Psoas muscle (tissue), 8 donors: ENCODE results near the gene TMCO4. TPM values are rescaled to one million over a fixed set of nuclear protein-coding genes. Genes with fewer than 3 reads are reported as not detected.

Experiments
- ATAC-seq, 4 donors: fragments of 200-7000 bp; cut with Tn5 transposase; one replicate each; pipeline ENCODE4 v1.9.1; 2020; ENCODE audit warnings: moderate library complexity in 3 of 4, mild to moderate bottlenecking in 2 of 4
- DNase-seq, 2 donors: peaks; one replicate each; pipeline ENCODE4 v3.0.0-alpha.2; 2020
- H3K27ac ChIP-seq: fragments of 200-600 bp; one replicate; pipeline ENCODE4 v1.8.0; 2022
- H3K27me3 ChIP-seq, 3 donors: fragments of 200-600 bp in 1 of 3; one replicate each; pipeline versions ENCODE4 v1.6.1 to v1.8.0; 2013 to 2022; ENCODE audit warnings: low read length in 2 of 3, mild to moderate bottlenecking in 2 of 3, moderate library complexity in 1 of 3; ENCODE audit not compliant: insufficient read depth in 3 of 3
- H3K36me3 ChIP-seq, 2 donors: fragments of 200-600 bp in 1 of 2; one replicate each; pipeline versions ENCODE4 v1.6.1 to v1.8.0; 2013 to 2022; ENCODE audit warnings: low read depth in 1 of 2, mild to moderate bottlenecking in 1 of 2, moderate library complexity in 1 of 2; ENCODE audit not compliant: insufficient read depth in 1 of 2
- H3K4me1 ChIP-seq: fragments of 200-600 bp; one replicate; pipeline ENCODE4 v1.8.0; 2022
- H3K4me3 ChIP-seq: fragments of 200-600 bp; one replicate; pipeline ENCODE4 v1.8.0; 2022; ENCODE audit warnings: mild to moderate bottlenecking
- H3K9me3 ChIP-seq: fragments of 200-600 bp; one replicate; pipeline ENCODE4 v1.8.0; 2022
- CTCF ChIP-seq: fragments of 200-600 bp; IDR thresholded peaks from one replicate; pipeline ENCODE4 v1.8.0; 2022; ENCODE audit warnings: antibody characterized with exemption
- WGBS, 3 donors: extraction: QIAGEN DNeasy Blood & Tissue Kit; methylation state at CpG; one replicate each; pipeline versions ENCODE4 v1.1.6 to v1.1.7; 2013; 5-methylcytosine and 5-hydroxymethylcytosine counted together
- intact Hi-C, 2 donors: fragments of 100-400 bp; cut with DNase I; formaldehyde crosslinking; loops; one replicate each; pipeline versions ENCODE4 v1.11.0 to v1.14.2; 2022
- polyA plus RNA-seq, 3 donors: library from polyadenylated mRNA; stranded (reverse); fragments of 200-250 nt; gene quantifications; one replicate each; pipeline ENCODE4 v1.2.3, GENCODE V29; 2013
- total RNA-seq, 4 donors: library from RNA; stranded (reverse); fragmentation: NEBNext Ultra II Directional in 2 of 4; extraction: Animal tissue kit (Norgen Biotek cat#: 25700) in 2 of 4; gene quantifications; one replicate each; pipeline versions ENCODE4 v1.2.1 to v1.2.4, GENCODE V29; 2021 to 2023
- donor health status: healthy with polysubstance abuse.
- donor health status: DM: no; HTN: no; CAD: no; lungs with moderate emphysema.
- donor health status: Bipolar disorder and iron deficiency.
- donor health status: healthy.
- donor health status: DM: yes; HTN: yes; CAD: no.
- donor health status: DM: no; HTN: no; CAD: no.
- donor health status: DM: no; HTN: no; CAD: no.
- donor health status: DM: yes; HTN: yes; CAD: no.

TMCO4 gene
- total and polyA plus RNA-seq, 7 donors = 2.3 to 4.8 (median 3.2) TPM

DNA sequence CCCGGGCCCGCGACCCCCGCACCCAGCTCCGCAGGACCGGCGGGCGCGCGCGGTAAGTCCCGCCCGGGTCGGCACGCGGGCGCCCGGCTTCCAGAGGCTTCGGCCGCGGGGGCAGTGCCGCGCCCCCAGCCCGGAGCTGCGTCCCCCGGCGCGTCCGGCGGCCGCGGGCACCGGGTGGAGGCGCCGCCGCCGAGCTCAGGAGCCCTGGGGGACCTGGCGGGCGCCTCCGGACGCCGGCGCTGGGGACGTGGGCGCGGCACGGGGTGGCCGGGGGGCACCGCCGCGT is 155.4 kb downstream of the TMCO4 start:
- TF ChIP-seq CTCF = no peak
- Histone ChIP-seq H3K4me3 (peak overlapping the region; percentile 71), H3K36me3 (no peaks in the 10 kb centered on the region), H3K4me1 (peaks cover 4% of the 10 kb centered on the region), H3K27ac (peak overlapping the region; percentile 63), H3K27me3 (peaks cover 0 to 16% (median 7%) of the 10 kb centered on the region in 3 donors), H3K9me3 (no peaks in the 10 kb centered on the region)
- WGBS, 3 donors = 0 to 3% (median 0%) methylated on average over 6 to 51 of the region's 51 CpGs
- intact Hi-C loops = no loop called here
- no peak for DNase-seq
- peak in 2 of 4 donors; percentile 8 to 20 for ATAC-seq

- Histone ChIP-seq H3K27me3 (peaks cover 0 to 16% (median 7%) of the 10 kb centered on the region in 3 donors), H3K36me3 (no peaks in the 10 kb centered on the region), H3K9me3 (no peaks in the 10 kb centered on the region), H3K4me3 (peak within 1 kb of the TSS; percentile 71), H3K4me1 (peaks cover 4% of the 10 kb centered on the region), H3K27ac (peak within 1 kb of the TSS; percentile 72)
- ATAC-seq = peak; percentile 43 to 64 (median 56)
- TF ChIP-seq CTCF = no peak
- peak; percentile 75 to 80 for DNase-seq
- WGBS, 3 donors = 2 to 7% (median 6%) methylated on average over 38 to 90 of the region's 90 CpGs
- intact Hi-C loops = no loop called here
These were observed 155.9 kb downstream of the TMCO4 start, which contains the start of gene NBL1 for GRCh38 chr1:19643602-19644394. Gene NBL1, plus strand, starts transcription at chr1:19644311. Its CDS starts 10,720 bp downstream, at chr1:19655031.

DNA sequence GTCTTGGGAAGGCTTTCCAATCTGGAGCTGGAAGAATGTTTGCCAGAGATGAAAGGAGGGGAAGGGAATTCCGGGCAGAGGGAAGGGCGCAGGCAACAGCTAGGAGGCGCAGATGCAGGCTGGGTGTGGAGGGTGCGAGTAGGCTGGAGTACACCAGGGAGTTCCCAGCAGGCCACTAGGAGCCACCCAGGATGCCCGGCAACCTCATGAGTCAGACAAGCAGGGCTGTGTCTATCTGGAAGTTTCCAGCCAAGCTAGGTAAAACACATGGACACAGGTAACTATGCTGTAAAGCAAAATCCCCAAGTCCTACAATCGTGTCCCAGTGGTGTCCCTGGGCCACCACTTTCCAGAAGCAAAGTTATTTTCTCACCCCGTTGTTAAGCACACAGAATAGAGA is 156.6 kb downstream of the TMCO4 start:
- WGBS, 3 donors = 58 to 67% (median 65%) methylated on average over 7 of the region's 7 CpGs
- intact Hi-C loops = no loop called here
- DNase-seq (no peak), ATAC-seq (no peak)
- H3K9me3 ChIP-seq = no peaks in the 10 kb centered on the region
- no peak for TF ChIP-seq CTCF
- peaks cover 0 to 16% (median 7%) of the 10 kb centered on the region in 3 donors for H3K27me3 ChIP-seq
- H3K4me3 ChIP-seq = peak overlapping the region; percentile 65
- H3K27ac ChIP-seq = peak overlapping the region; percentile 72
- no peaks in the 10 kb centered on the region for H3K36me3 ChIP-seq
- peaks cover 4% of the 10 kb centered on the region for H3K4me1 ChIP-seq

GRCh38 chr1:19640363-19641316 is 159.1 kb downstream of the TMCO4 start:
- TF ChIP-seq CTCF = no peak
- no peak for ATAC-seq
- Histone ChIP-seq H3K4me3 (no peak overlapping the region), H3K4me1 (peaks cover 4% of the 10 kb centered on the region), H3K9me3 (no peaks in the 10 kb centered on the region), H3K27ac (no peak overlapping the region), H3K36me3 (no peaks in the 10 kb centered on the region), H3K27me3 (peaks cover 0 to 16% (median 7%) of the 10 kb centered on the region in 3 donors)
- WGBS, 3 donors = 33 to 41% (median 38%) methylated on average over 14 of the region's 14 CpGs
- no peak for DNase-seq
- intact Hi-C loops = no loop called here
